Omental fat pad (tissue), 4 donors: ENCODE data around the gene PRL. TPM values are rescaled to one million over a fixed set of nuclear protein-coding genes. Genes with fewer than 3 reads are reported as not detected.

ENCODE experiments used
- ATAC-seq: fragments of 150-250 bp; one replicate; pipeline ENCODE4 v1.9.1; 2016; ENCODE audit warnings: mild to moderate bottlenecking, moderate library complexity; ENCODE audit not compliant: low FRiP score
- DNase-seq: peaks from one replicate; pipeline ENCODE4 v3.0.0-alpha.2; 2019; ENCODE audit warnings: low spot score
- total RNA-seq, 4 donors: library from RNA; depleted of rRNA; stranded (reverse); fragments of >200 nt; gene quantifications; one replicate each; pipeline ENCODE4 v1.1.0, GENCODE V29; 2016
- TF ChIP-seq, protein P1 (sequence below), 3 donors: fragments of 450-650 bp; IDR thresholded peaks; one replicate each; pipeline ENCODE4 v1.5.1; 2016 to 2017; ENCODE audit warnings: antibody characterized with exemption in 3 of 3, mild to moderate bottlenecking in 3 of 3, moderate library complexity in 2 of 3

The PRL gene
- total RNA-seq, 4 donors from 2014 or later: not detected

DNA sequence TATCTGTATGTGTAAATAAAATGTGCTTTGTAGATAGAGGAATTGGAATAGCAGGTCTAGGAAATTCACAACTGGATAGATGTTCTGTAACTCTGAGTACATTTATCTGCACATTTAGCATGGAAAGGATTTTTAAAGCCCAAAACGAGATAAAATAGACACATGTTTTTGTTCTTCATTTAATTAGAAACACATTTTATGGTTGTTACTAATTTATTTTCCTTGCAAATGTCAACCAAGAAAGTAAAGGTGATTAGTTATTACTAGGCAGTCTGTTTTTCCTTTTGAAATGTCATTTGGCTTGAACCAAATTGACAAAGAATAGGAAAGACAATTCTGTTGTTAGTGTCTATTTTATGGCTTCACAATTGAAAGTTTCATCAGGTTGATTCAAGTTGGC is 769 bp downstream of the PRL start:
- ATAC-seq (no peak), DNase-seq (no peak)
- TF ChIP-seq, protein P1, sequence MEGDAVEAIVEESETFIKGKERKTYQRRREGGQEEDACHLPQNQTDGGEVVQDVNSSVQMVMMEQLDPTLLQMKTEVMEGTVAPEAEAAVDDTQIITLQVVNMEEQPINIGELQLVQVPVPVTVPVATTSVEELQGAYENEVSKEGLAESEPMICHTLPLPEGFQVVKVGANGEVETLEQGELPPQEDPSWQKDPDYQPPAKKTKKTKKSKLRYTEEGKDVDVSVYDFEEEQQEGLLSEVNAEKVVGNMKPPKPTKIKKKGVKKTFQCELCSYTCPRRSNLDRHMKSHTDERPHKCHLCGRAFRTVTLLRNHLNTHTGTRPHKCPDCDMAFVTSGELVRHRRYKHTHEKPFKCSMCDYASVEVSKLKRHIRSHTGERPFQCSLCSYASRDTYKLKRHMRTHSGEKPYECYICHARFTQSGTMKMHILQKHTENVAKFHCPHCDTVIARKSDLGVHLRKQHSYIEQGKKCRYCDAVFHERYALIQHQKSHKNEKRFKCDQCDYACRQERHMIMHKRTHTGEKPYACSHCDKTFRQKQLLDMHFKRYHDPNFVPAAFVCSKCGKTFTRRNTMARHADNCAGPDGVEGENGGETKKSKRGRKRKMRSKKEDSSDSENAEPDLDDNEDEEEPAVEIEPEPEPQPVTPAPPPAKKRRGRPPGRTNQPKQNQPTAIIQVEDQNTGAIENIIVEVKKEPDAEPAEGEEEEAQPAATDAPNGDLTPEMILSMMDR (IDR thresholded peaks at IDR 0.05): no peak

DNA sequence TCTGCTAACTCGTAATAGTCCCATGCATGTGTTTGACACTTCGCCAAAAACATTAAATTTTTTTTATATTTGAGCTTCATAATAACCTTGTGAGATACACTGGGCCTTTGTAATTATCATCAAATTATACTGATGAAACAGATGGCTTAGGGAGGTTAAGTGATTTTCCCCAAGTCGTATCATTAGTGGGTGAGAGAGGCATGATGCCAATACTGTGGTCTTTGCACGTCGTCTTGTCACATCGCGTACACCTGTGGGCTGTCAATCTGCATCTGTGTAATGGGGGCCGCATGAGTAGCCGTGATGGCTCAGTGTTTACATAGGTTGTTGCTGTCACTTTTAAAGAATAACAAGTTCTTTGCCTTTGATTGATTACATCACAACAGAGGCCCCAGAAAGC is 1.7 kb downstream of the PRL start:
- no peak for ATAC-seq
- no peak for DNase-seq
- TF ChIP-seq, protein P1 (IDR thresholded peaks at IDR 0.05): no peak

DNA sequence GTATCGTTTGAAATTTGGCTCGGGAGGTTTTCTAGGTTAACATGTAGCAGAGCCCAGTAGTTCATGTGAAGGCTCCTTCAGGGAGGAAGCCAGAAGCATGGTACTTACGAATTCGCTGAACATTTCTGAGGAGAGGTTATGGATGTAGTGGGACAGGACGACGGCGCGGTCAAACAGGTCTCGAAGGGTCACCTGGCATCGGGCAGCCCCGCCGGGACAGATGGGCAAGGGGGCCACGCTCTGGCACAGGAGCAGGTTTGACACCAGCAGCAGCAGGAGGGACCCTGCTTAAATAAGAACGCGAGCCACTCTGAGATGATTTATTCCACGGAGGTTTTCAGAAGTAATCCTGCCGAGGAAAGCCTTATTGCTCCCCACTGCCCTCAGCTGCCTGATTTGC is 2.5 kb downstream of the PRL start:
- TF ChIP-seq, protein P1 (IDR thresholded peaks at IDR 0.05): no peak
- no peak for ATAC-seq
- DNase-seq: no peak

DNA sequence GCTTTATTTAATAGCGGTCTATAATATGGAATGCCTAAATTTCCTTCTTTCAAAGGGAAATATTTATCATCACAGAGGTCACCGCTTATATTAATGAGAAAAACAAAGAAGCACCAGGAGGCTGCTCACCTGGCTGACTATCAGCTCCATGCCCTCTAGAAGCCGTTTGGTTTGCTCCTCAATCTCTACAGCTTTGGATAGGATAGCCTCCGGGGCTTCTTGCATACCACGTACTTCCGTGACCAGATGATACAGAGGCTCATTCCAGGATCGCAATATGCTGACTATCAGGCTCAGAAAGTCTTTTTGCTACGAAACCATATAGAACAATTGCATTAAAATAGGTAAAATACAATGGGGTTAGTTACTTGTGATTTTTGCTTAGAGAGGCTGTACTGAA is 6.8 kb downstream of the PRL start:
- TF ChIP-seq, protein P1 (IDR thresholded peaks at IDR 0.05): no peak
- DNase-seq: no peak
- no peak for ATAC-seq

DNA sequence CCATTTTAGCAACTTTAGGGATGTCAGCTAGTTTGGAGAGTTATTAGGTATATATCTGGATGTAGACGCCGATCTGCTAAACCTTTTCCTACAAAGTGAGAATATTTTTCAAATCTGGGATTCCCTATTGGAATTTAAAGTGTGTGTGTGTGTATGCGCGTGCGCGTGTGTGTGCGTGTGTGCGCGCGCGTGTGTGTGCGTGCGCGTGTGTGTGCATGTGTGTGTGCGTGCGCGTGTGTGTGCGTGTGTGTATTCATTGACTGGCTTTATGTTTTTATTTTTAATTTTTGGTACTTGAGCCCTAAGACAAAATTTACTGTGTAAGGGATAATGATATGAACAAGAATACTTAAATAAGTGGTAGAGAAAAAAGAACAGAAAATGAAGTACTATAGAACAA is 8.1 kb downstream of the PRL start:
- TF ChIP-seq, protein P1 (IDR thresholded peaks at IDR 0.05): no peak
- DNase-seq (no peak), ATAC-seq (no peak)

DNA sequence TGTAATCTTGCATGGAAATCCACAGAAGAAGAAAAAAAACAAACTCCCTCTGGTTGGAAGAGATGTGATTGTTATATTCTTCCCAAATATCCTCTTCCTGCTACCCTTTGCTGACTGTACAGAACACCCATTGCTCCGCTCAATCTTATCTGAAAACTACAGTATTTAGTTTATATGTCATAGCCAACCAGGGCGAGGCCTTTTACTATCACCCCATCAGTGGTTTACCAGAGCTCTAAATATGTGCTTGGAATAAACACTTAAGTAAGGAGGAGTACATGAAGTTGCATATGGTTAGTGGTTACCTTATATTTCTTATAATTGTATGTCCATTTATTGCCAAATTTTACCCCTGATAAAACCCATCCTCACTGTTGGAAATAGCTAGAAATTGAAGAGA is 12.2 kb downstream of the PRL start:
- no peak for DNase-seq
- TF ChIP-seq, protein P1 (IDR thresholded peaks at IDR 0.05): no peak
- ATAC-seq: no peak

DNA sequence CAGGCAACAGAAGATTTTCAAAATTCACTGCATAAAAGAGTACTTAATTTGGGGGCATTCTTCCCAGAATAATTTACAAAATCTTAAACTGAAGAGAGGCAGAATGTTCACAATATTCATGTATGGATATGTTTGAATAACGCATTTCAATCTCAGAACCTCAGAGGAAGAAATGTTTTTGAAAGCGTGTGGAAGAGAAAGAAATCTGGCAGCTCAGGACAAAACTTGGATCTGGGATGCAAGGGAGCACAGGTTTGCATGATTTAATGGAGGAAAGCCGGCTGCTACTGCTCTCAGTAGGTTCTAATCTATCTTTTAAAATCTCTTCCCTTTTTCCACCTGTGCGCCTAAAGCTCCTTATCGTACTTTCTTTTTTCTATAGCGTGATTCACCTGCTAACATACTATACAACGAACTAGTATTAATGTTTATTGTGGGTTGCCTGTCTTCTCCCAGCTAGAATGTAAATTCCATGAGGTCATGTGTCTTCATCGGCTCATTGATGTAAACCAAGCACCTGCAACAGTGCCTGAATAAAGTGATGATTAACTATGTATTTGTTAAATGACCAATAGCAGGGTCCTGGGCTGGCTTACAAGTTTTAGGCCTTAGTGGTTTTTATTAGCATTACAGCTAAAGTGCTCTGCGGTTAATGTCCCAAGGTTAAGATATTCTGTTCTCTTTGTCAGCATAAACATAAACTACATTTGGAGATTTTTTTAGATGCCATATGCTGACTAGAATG is 15.3 kb downstream of the PRL start:
- no peak for DNase-seq

More for the DNA sequence above, 15.3 kb downstream of the PRL start:
- no peak for ATAC-seq
- TF ChIP-seq, protein P1 (IDR thresholded peaks at IDR 0.05): no peak
